GM13977 (cell line): Measurements from ENCODE around the gene SNX11.

Experiments used
- DNase-seq: peaks from one replicate; pipeline ENCODE4 v3.0.0; 2012; ENCODE audit warnings: low spot score
- CTCF ChIP-seq: IDR thresholded peaks from 2 replicates; pipeline ENCODE4 v1.5.1; 2012; ENCODE audit warnings: mild to moderate bottlenecking, control low read depth; ENCODE audit not compliant: insufficient read depth; ENCODE audit errors: extremely low read depth, missing control alignments
- in situ Hi-C: fragments of 300-500 bp; cut with MboI; formaldehyde crosslinking; loops from one replicate; pipeline ENCODE4 v1.12.0; 2022; ENCODE audit warnings: low sequenced_read_pairs, low pct_unique_long_range_greater_than_20kb, mixed read lengths, inconsistent platforms; ENCODE audit not compliant: unreplicated experiment

Gene SNX11

GRCh38 chr17:48125829-48126531 lies 18.4 kb downstream of the SNX11 start:
- in situ Hi-C loops, result no loop called here
- no peak for TF ChIP-seq CTCF
- no peak for DNase-seq

- no peak for TF ChIP-seq CTCF
- no peak for DNase-seq
- in situ Hi-C loops, result no loop called here
These were observed 18.9 kb downstream of the SNX11 start for GRCh38 chr17:48126532-48126850.

GRCh38 chr17:48127371-48128051 lies 19.9 kb downstream of the SNX11 start:
- in situ Hi-C loops, result no loop called here
- no peak for DNase-seq

GRCh38 chr17:48128400-48128799 lies 20.8 kb downstream of the SNX11 start:
- in situ Hi-C loops, result no loop called here
- DNase-seq, result no peak
- no peak for TF ChIP-seq CTCF

More at GRCh38 chr17:48127371-48128051, 19.9 kb downstream of the SNX11 start:
- no peak for TF ChIP-seq CTCF

- DNase-seq, result no peak
- no peak for TF ChIP-seq CTCF
- in situ Hi-C loops, result no loop called here
These were observed 22.4 kb downstream of the SNX11 start for GRCh38 chr17:48129981-48130380.

GRCh38 chr17:48131216-48131824 lies 23.8 kb downstream of the SNX11 start:
- peak; percentile 72 for DNase-seq
- in situ Hi-C loops, result no loop called here
- TF ChIP-seq CTCF, result peak; percentile 82
